ENCODE measurements around the gene ZNF512.

DNA sequence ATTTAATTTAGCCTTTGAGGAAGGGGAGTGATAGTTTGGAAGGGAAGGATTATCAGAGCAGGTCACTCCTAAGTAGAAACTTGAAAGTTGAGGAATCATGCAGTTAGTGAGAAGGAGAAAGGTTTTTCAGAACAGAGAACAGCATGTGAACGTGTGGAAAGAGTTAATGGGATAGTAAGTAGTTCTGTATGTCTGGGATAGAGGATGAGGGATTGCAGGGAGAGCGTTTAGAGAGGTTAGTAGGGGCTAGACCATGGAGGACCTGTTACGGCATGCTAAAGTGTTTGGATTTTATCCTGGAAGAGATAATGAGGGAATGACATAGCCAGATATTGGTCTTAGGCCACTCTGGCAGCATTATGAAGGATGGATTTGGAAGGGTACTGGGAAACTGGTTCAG is 1.8 kb downstream of the ZNF512 start:
- TF ChIP-seq EZH2phosphoT487 (IDR thresholded peaks at IDR 0.05; ENCODE audit: insufficient read depth, low read depth) = no peak
- no peak for TF ChIP-seq EZH2 (IDR thresholded peaks at IDR 0.05; ENCODE audit: insufficient read depth, poor library complexity, severe bottlenecking)

Data from GM23248 (cell line).